HPDE6-E6E7 (cell line): ENCODE measurements around the gene MOB4.
"Not testable (repeated sequence)": the region's sequence is repeated elsewhere in the genome, so short reads cannot be mapped to it uniquely, and the experiment has no call there.

Experiments used
- DNase-seq: peaks from one replicate; pipeline ENCODE4 v3.0.0; 2011; ENCODE audit warnings: missing footprints; ENCODE audit errors: extremely low spot score

MOB4 gene

GRCh38 chr2:197514754-197515153 lies 1.1 kb upstream of the MOB4 start:
- DNase-seq, result no peak

GRCh38 chr2:197515315-197515738 lies 539 bp upstream of the MOB4 start:
- DNase-seq, result no peak

- DNase-seq, result peak; percentile 29
Measured at GRCh38 chr2:197516393-197516761, 511 bp downstream of the MOB4 start.

GRCh38 chr2:197517150-197517549 lies 1.3 kb downstream of the MOB4 start:
- DNase-seq, result no peak

GRCh38 chr2:197538412-197538811 lies 22.5 kb downstream of the MOB4 start:
- DNase-seq, result no peak

GRCh38 chr2:197539734-197540133 lies 23.9 kb downstream of the MOB4 start:
- DNase-seq, result no peak

- DNase-seq, result no peak
Measured at GRCh38 chr2:197543206-197543605, 27.3 kb downstream of the MOB4 start.

GRCh38 chr2:197547163-197547900 lies 31.5 kb downstream of the MOB4 start:
- DNase-seq, result no peak

GRCh38 chr2:197548582-197548981 lies 32.7 kb downstream of the MOB4 start:
- DNase-seq, result no peak

- not testable (repeated sequence) for DNase-seq
Measured at GRCh38 chr2:197551260-197551659, 35.4 kb downstream of the MOB4 start.

- DNase-seq, result no peak
Measured at GRCh38 chr2:197555467-197555866, 39.6 kb downstream of the MOB4 start.

GRCh38 chr2:197556456-197556855 lies 40.6 kb downstream of the MOB4 start:
- DNase-seq, result no peak

- no peak for DNase-seq
Measured at GRCh38 chr2:197558393-197558792, 42.5 kb downstream of the MOB4 start.

GRCh38 chr2:197559681-197560080 lies 43.8 kb downstream of the MOB4 start:
- no peak for DNase-seq

GRCh38 chr2:197560146-197560665 lies 44.3 kb downstream of the MOB4 start:
- no peak for DNase-seq

- no peak for DNase-seq
Measured at GRCh38 chr2:197571627-197572271, 55.9 kb downstream of the MOB4 start.

GRCh38 chr2:197573608-197574007 lies 57.7 kb downstream of the MOB4 start:
- DNase-seq, result no peak

- no peak for DNase-seq
Measured at GRCh38 chr2:197575987-197576386, 60.1 kb downstream of the MOB4 start.

GRCh38 chr2:197576631-197577030 lies 60.8 kb downstream of the MOB4 start:
- DNase-seq, result no peak

GRCh38 chr2:197577446-197577845 lies 61.6 kb downstream of the MOB4 start:
- DNase-seq, result no peak

GRCh38 chr2:197578294-197578693 lies 62.4 kb downstream of the MOB4 start:
- DNase-seq, result not testable (repeated sequence)

GRCh38 chr2:197580166-197580565 lies 64.3 kb downstream of the MOB4 start:
- not testable (repeated sequence) for DNase-seq

- DNase-seq, result not testable (repeated sequence)
Measured at GRCh38 chr2:197587255-197587654, 71.4 kb downstream of the MOB4 start.
